ENCODE data around the gene NLRP5.

The NLRP5 gene

DNA sequence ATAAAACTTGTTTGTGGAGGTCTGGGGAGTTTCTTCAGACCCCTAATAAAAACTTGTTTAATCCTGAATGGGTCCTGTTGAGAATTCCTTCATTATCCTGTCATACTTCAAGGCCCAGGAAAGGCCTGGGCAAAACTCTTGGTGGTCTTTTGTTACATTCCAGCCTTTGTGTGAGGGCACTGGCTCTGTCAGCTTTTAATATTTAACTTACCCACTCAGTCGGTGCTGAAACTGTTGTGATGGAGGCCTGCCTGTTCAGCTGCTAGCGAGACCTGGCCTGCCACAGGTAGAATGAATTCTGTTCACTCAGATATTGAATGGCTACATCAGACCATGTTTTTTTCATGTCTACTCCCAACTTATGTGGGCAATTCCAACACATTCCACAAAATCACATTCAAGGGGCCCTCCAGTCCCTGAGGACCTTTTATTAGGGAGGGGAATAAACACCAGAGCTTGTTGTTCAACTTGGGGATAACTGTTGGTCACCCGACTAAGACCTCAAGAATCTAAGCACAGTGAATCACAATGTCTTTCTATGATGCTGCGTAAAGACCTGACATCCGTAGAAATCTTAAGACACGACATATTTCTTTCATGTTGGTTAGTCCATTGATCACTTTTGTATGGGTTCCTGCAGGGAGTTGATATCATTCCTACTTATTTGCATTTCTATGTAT lies 26.4 kb upstream of the NLRP5 start:
- CTCF ChIA-PET, result no interaction called here
- TF ChIP-seq, protein P1, sequence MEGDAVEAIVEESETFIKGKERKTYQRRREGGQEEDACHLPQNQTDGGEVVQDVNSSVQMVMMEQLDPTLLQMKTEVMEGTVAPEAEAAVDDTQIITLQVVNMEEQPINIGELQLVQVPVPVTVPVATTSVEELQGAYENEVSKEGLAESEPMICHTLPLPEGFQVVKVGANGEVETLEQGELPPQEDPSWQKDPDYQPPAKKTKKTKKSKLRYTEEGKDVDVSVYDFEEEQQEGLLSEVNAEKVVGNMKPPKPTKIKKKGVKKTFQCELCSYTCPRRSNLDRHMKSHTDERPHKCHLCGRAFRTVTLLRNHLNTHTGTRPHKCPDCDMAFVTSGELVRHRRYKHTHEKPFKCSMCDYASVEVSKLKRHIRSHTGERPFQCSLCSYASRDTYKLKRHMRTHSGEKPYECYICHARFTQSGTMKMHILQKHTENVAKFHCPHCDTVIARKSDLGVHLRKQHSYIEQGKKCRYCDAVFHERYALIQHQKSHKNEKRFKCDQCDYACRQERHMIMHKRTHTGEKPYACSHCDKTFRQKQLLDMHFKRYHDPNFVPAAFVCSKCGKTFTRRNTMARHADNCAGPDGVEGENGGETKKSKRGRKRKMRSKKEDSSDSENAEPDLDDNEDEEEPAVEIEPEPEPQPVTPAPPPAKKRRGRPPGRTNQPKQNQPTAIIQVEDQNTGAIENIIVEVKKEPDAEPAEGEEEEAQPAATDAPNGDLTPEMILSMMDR (IDR thresholded peaks at IDR 0.05; ENCODE audit: control extremely low read depth, extremely low read depth, low read depth, missing control alignments), result no peak
- POLR2A ChIA-PET, result no interaction called here
- DNase-seq (ENCODE audit: extremely low spot score), result no peak

DNA sequence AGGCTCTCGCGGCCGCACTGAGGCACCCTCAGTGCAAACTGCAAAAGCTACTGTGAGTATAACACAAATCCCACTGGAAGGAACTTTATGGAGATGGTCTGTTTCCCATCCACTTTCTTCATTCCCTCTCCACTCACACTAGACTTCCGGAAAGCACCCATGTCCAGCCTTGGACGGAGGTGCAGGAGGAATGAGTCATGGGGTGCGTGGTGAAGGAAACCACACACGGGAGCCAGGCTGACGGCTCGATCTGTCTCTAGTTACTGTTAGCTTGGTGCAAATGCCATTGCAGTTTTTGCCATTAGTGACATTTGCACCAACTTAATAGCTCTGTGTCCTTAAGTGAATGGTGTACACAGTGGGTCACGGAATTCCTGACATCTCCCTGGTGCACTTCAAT lies 24.4 kb upstream of the NLRP5 start:
- ChIA-PET CTCF (no interaction called here), POLR2A (no interaction called here)
- TF ChIP-seq, protein P1 (IDR thresholded peaks at IDR 0.05; ENCODE audit: control extremely low read depth, extremely low read depth, low read depth, missing control alignments), result no peak
- DNase-seq (ENCODE audit: extremely low spot score), result no peak

DNA sequence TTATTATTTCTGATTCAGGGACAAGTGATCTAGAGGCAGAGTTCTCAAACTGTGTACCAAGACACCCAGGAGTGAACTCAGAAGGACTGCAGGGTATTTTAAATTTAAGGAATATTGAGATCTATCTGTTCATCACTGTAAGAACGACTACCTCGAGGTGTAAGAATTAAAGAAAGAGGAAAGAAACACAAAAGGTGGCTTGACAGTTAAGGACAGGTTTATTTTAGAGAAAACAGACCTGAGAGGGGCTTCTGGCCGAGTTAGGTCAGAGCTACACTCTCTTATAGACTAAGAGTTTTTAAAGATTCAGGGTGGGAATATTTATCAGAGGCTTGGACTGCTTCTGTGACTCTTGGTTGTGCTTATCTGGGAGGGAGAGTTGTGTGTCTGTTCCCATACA lies 12.6 kb upstream of the NLRP5 start:
- CTCF ChIA-PET, result interaction anchor here (1.5 kb wide), 1 partner anchor 14 kb away, joined by 3 read pairs; no protein-coding TSS in a partner anchor
- TF ChIP-seq, protein P1 (IDR thresholded peaks at IDR 0.05; ENCODE audit: control extremely low read depth, extremely low read depth, low read depth, missing control alignments), result no peak
- POLR2A ChIA-PET, result no interaction called here
- DNase-seq (ENCODE audit: extremely low spot score), result no peak

DNA sequence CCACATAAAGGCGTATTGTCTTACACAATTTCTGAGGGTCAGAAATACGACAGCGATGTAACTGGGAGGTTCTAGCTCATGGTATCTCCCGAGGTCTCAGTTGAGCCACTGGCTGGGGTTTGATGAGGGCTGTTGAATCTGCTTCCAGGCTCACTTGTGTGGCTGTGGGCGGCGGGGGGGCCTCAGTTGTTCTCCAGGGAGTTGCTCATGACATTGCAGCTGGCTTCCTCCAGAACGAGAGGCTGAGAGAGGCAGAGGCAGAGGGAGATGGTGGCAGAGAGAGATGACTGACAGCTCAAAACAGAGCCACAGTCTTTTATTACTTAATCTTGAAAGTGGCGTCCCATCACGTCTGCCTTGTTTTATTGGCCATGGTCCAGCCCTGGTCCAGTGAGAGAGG lies 6.2 kb upstream of the NLRP5 start:
- no peak for DNase-seq (ENCODE audit: extremely low spot score)
- TF ChIP-seq, protein P1 (IDR thresholded peaks at IDR 0.05; ENCODE audit: control extremely low read depth, extremely low read depth, low read depth, missing control alignments), result no peak
- POLR2A ChIA-PET, result no interaction called here
- CTCF ChIA-PET, result no interaction called here

DNA sequence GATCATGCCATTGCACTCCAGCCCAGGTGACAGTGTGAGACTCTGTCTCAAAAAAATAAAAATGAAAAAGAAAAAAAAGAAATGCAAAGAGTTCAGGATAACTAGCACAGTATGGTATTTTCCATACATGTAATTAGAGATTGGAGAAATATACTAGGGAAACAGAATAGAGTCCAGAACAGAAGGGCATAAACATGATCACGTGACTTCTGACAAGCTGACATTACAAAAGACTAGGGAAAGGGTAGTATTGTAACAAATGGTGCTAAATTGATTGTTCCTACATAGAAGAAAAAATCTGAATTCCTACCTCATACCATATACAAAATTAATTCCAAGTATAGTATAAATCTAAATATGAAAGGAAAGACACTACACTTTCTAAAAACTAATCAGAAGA lies 1.3 kb upstream of the NLRP5 start:
- no peak for DNase-seq (ENCODE audit: extremely low spot score)
- POLR2A ChIA-PET, result no interaction called here
- TF ChIP-seq, protein P1 (IDR thresholded peaks at IDR 0.05; ENCODE audit: control extremely low read depth, extremely low read depth, low read depth, missing control alignments), result no peak
- CTCF ChIA-PET, result no interaction called here

DNA sequence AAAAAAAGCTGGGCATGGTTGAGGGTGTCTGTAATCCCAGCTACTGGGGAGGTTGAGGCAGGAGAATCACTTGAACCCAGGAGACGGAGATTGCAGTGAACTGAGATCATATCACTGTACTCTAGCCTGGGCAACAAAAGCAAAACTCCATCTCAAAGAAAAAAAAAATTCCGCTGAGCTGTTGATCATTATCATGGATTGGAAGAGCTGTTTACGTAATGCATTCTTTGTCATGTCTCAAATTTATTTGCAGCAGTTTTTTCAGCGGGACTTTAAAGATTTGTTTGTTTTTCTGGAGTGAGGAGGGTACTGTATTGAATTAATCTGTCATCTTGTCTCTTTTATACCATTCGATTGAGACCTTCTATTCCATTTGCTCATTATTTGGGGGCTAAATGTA lies 4.3 kb downstream of the NLRP5 start:
- no peak for DNase-seq (ENCODE audit: extremely low spot score)
- POLR2A ChIA-PET, result no interaction called here
- CTCF ChIA-PET, result no interaction called here
- TF ChIP-seq, protein P1 (IDR thresholded peaks at IDR 0.05; ENCODE audit: control extremely low read depth, extremely low read depth, low read depth, missing control alignments), result no peak
